ENCODE data around the gene TDRD7.

Gene TDRD7

DNA sequence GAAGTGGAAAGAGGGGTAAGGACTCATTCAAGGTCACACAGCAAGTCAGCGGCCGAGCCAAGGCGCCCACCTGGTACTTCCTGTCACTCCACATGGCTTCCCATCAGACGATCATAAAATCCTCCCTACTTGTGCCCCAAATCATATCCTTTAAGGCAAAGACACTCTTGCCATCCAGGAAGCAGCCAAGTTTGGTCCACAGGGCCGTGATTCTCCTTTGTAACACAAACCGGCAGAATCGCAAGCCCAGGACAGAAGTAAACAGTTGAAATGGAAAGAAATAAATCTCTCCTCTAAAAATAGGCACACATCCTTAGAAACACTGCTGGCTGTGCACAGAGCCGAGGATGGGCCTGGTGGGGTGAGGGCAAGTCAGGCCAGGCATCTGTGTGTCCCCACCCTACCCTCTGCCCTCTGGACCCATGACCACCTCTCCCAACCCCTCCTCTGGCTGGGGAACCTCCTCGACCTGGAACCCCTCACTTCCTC is 120.0 kb downstream of the TDRD7 start:
- DNase-seq = no peak

DNA sequence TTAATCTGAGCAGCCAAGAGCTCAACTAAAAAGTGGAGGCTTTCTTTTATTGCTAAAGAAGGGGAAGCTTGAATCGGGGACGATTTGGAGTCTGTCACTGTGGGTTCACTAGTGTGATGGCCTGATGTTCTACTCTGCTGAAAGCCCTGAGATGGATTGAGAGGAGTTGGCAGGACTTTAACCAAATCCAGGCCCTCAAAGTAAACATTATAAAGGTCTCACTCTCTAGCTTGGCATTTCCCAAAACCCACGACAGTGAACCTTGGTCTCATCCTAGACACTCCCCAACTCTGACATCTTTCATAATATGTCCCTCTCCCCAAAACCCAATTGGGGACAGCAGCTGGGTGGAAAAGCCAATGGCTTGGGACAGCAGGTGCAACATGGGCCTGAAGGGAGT is 122.3 kb downstream of the TDRD7 start:
- no peak for DNase-seq

DNA sequence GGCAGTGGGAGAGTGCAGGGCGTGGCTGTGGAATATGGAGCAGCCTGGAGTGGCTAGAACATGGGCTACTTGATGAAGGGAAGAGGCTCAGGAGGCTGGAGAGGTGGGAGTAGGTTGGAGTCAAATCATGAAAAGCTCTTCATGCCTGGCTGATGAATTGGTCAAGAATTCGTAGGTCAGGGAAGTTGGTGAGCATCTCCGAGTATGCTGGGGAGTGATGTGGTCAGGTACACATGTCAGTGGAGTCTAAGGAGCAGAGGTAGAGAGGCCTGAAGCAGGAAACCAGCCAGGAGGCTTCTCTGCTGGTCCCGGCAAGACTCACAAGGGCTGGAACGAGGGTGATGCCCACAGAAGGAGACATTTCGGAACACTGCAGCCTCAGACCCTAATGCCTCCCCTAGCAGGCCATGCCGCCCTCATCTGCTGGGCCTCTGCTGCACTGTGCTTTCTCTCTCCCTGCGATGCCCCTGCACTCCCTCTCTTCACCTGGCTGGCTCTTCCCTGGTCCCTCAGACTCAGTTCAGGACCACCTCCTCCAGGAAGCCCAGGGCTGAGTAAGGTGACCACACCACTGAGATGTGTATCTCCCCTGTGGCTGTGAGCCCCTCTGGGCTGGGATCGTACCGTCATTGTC is 123.2 kb downstream of the TDRD7 start:
- DNase-seq = no peak

DNA sequence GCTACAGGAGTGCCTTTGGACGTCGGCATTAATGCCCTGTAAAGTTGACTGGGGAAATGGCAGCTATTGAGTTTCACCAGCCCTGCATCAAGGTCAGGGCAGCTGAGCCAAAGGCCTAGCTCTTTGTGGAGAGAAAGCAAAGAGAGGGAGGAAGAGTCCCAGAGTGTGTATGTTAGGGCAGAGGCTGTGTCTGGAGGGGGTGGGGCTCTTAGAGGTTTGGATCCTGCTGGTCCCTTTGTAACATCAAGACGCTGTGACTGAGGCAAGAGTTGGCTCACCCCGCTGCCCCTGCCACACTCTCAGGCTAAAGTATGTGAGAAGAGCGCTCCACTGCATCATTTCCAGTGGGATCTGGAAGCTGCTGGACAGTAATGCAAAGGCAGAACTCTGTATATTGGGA is 123.9 kb downstream of the TDRD7 start:
- no peak for DNase-seq

DNA sequence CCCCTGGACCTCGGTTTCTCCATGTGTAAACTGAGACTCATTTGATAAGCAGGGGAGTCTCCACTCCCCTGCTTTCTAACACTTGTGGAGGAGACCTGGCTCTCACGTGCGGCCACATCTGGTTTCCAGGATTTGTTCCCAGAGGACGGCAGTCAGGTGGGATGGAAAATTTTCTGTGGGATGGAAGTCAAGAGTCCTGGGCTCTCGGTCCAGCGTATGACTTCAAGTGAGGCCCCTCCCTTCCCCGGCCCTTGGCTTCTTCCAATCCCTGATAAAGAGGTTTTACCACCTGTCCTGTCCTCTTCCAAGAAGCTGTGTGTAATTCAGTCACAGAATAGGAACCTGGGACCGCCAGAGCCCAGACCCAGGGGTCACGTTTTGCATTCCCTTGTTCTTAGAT is 124.6 kb downstream of the TDRD7 start:
- no peak for DNase-seq

DNA sequence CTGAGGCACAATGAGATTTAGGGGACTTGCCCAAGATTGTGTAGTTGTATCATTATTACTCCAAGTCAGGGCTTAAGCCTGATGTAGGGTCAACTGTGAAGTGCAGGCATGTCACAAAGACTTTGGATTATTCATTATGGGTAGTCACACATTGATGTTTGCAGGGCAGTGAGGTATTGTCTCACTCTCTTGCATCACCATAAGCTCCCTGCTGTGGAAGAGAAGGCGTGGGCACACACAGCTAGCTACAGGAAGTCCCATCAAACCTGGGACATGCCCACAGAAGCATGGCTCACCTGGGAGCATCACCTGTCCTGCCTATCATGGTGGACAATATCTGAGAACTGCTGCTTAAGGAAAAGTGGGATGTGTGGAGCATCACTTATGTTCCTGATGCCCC is 131.7 kb downstream of the TDRD7 start:
- DNase-seq = no peak

DNA sequence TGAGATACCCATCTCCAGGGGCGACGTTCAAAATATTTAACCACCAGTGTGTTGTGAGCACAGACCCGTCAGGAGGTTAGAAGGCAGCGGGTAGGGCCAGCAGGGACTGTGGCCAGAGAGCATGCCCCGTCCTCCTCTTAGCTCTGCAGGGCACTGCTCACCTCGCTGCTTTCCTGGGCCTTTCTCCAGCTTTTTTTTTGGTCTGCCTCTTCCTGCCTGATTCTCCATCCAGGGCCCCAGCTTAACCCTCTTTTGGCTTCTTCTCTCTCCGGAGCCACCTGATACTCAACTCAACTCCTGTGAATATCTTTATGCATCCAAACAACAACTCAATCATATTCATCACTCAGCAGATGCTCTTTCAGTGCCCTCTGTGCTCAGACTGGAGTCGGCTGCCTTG is 133.6 kb downstream of the TDRD7 start:
- no peak for DNase-seq

Measured in NCI-H2107 (cell line).